Uterus (tissue), 2 donors: ENCODE results near the gene PRRC2C.

Experiments
- POLR2A ChIP-seq, 2 donors: fragments of 450-650 bp; IDR thresholded peaks; one replicate each; pipeline ENCODE4 v1.6.1; 2016; ENCODE audit warnings: antibody characterized with exemption in 2 of 2, mild to moderate bottlenecking in 1 of 2, moderate library complexity in 1 of 2
- TF ChIP-seq, protein P1 (sequence below), 4 experiments: fragments of 200-600 bp in 2 of 4; fragments of 450-650 bp in 2 of 4; sonication (generic) in 2 of 4; IDR thresholded peaks; one replicate each; pipeline ENCODE4 v1.5.1; 2016 to 2019; ENCODE audit warnings: antibody characterized with exemption in 4 of 4, mild to moderate bottlenecking in 2 of 4, moderate library complexity in 1 of 4

DNA sequence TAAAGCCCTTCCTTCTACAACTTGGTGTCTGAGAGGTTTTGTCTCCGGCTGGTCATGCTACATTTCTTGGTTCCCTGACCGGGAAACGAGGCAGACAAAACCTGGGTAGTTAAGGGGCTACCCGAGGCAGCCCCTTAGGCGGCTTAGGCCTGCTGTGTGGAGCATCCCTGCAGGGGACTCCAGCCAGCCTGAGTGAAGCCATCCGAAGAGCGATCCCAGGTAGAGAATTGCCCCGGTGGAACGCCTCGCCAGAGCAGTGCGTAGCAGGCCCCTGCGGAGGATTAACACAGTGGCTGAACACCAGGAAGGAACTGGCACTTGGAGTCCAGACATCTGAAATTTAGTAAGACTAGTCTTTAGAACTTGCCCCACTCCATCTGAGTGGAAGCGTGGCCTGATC is 115.5 kb downstream of the PRRC2C start:
- TF ChIP-seq, protein P1, sequence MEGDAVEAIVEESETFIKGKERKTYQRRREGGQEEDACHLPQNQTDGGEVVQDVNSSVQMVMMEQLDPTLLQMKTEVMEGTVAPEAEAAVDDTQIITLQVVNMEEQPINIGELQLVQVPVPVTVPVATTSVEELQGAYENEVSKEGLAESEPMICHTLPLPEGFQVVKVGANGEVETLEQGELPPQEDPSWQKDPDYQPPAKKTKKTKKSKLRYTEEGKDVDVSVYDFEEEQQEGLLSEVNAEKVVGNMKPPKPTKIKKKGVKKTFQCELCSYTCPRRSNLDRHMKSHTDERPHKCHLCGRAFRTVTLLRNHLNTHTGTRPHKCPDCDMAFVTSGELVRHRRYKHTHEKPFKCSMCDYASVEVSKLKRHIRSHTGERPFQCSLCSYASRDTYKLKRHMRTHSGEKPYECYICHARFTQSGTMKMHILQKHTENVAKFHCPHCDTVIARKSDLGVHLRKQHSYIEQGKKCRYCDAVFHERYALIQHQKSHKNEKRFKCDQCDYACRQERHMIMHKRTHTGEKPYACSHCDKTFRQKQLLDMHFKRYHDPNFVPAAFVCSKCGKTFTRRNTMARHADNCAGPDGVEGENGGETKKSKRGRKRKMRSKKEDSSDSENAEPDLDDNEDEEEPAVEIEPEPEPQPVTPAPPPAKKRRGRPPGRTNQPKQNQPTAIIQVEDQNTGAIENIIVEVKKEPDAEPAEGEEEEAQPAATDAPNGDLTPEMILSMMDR (IDR thresholded peaks at IDR 0.05), result no peak
- TF ChIP-seq POLR2A (IDR thresholded peaks at IDR 0.05), result no peak
